Measurements from ENCODE around the gene CD53.

CD53 gene

GRCh38 chr1:110876748-110877341 lies 3.9 kb downstream of the CD53 start:
- DNase-seq (ENCODE audit: low read depth): no peak

- no peak for DNase-seq (ENCODE audit: low read depth)
Observed at GRCh38 chr1:110877364-110877763, 4.4 kb downstream of the CD53 start.

GRCh38 chr1:110877776-110878175 lies 4.8 kb downstream of the CD53 start:
- DNase-seq (ENCODE audit: low read depth): no peak

GRCh38 chr1:110878591-110878990 lies 5.6 kb downstream of the CD53 start:
- DNase-seq (ENCODE audit: low read depth): no peak

- no peak for DNase-seq (ENCODE audit: low read depth)
Observed at GRCh38 chr1:110878993-110879392, 6.0 kb downstream of the CD53 start.

GRCh38 chr1:110879758-110880606 lies 7.0 kb downstream of the CD53 start:
- DNase-seq (ENCODE audit: low read depth): peak; percentile 65

GRCh38 chr1:110880708-110881374 lies 7.9 kb downstream of the CD53 start:
- DNase-seq (ENCODE audit: low read depth): peak; percentile 41

GRCh38 chr1:110888049-110888448 lies 15.1 kb downstream of the CD53 start:
- no peak for DNase-seq (ENCODE audit: low read depth)

- DNase-seq (ENCODE audit: low read depth): no peak
Observed at GRCh38 chr1:110888641-110889040, 15.7 kb downstream of the CD53 start.

GRCh38 chr1:110890474-110891196 lies 17.7 kb downstream of the CD53 start:
- DNase-seq (ENCODE audit: low read depth): no peak

GRCh38 chr1:110893908-110894490 lies 21.1 kb downstream of the CD53 start:
- DNase-seq (ENCODE audit: low read depth): no peak

GRCh38 chr1:110896090-110896489 lies 23.1 kb downstream of the CD53 start:
- DNase-seq (ENCODE audit: low read depth): no peak

- no peak for DNase-seq (ENCODE audit: low read depth)
Observed at GRCh38 chr1:110897681-110898080, 24.7 kb downstream of the CD53 start.

GRCh38 chr1:110898734-110899457 lies 25.9 kb downstream of the CD53 start:
- DNase-seq (ENCODE audit: low read depth): no peak

- DNase-seq (ENCODE audit: low read depth): no peak
Observed at GRCh38 chr1:110899458-110899843, 26.5 kb downstream of the CD53 start.

- DNase-seq (ENCODE audit: low read depth): no peak
Observed at GRCh38 chr1:110902820-110903463, 30.0 kb downstream of the CD53 start.

GRCh38 chr1:110903853-110904500 lies 31.0 kb downstream of the CD53 start:
- no peak for DNase-seq (ENCODE audit: low read depth)

- DNase-seq (ENCODE audit: low read depth): no peak
Observed at GRCh38 chr1:110912784-110913183, 39.8 kb downstream of the CD53 start.

- no peak for DNase-seq (ENCODE audit: low read depth)
Observed at GRCh38 chr1:110914676-110915075, 41.7 kb downstream of the CD53 start.

GRCh38 chr1:110915804-110916203 lies 42.9 kb downstream of the CD53 start:
- DNase-seq (ENCODE audit: low read depth): no peak
